Suppressor macrophage treated with lipopolysaccharide for 1 hour (primary cell): ENCODE results near the gene ZFYVE28.

Experiments used
- DNase-seq, 3 donors: peaks; one replicate each; pipeline ENCODE4 v3.0.0-alpha.2; 2020 to 2022

Gene ZFYVE28

DNA sequence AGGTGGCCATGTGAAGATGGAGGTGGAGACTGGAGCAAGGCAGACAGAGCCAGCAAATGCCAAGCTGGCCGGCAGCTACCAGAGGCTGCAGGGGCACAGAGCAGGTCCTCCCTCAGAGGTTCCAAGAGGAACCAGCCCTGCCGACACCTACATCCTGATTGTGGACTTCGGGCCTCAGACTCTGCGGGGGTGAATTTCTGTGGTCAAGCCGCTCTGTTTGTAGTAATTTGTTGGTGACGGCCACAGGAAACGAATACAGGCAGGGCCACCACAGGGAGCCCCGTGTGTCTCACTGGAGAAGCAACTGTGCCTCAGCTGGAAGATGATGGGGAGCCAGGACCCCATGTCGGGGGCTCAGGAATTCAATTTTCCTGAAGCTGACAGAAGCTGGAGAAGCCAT is 28.3 kb downstream of the ZFYVE28 start:
- peak; percentile 54 to 64 (median 59) for DNase-seq

DNA sequence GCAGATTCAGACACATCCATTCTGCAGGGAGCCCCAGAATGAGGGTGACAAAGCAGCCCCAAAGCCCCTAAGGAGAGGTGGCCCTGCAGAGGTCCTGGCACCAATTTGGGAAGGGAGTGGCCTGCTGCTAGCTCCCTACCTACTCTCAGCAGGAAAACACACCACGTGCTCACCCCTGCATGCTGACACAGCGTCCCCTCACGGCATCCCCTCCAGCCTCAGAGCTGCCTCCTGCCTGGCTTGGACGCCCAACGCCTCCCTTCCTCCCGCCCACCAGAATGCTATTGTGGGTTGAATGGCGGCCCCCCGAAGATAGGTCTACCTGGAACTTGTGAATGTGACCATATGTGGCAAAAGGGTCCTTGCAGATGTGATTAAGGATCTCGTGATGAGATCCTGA is 28.8 kb downstream of the ZFYVE28 start:
- DNase-seq: no peak

DNA sequence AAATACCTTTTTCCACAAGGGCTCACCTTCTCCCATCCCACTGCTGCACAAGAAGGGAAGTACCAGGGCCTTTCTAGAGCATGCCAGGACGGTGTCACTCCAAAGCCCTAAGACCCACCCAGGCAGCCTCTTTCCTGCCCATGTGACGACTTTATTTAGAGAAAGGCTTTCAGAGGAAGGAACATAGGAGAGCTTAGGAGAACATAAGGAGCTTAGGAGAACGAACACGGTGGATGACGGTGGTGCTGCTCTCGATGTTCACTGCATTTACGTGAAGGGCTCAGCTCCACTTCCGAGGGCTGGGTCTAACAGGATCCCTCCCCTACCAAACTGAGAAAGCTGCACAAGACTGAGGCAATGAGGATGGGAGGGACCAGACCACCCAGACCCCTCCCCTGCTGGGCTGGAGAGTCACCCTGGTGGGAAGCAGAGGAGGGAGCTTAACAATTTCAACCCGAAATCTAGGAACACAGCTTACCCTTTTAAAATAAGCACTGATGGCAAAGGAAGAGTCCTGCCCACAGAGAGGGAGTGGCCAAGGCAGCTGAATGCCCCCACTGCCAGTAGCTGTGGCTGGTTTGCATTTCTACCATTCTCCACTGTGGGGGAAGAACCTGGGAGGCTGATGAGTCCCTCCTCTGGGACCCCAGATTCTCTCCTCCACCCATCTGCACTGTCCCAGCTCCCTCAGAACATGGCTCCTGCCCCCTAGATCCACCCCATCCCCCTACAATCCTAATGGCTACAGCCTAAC is 29.8 kb downstream of the ZFYVE28 start:
- peak in 1 of 3 donors; percentile 21 for DNase-seq

DNA sequence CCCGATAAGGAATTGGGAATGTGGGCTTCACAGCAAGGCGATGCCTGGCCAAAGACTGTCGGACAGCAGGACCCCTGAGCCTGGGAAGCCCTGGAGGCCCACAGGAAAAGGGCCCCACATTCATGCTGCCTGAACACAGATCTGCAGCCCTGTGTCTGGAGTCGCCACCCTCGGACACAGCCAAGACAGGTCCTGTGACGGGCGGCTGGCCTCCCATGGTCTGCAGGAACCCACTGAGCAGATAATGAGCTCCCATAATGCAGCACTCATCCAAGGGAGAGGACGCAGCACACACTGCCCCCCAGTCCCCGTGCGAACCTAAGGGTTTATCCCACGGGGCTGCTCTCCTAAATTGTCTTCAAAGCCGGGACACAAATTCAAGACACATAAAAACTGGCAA is 30.6 kb downstream of the ZFYVE28 start:
- no peak for DNase-seq

DNA sequence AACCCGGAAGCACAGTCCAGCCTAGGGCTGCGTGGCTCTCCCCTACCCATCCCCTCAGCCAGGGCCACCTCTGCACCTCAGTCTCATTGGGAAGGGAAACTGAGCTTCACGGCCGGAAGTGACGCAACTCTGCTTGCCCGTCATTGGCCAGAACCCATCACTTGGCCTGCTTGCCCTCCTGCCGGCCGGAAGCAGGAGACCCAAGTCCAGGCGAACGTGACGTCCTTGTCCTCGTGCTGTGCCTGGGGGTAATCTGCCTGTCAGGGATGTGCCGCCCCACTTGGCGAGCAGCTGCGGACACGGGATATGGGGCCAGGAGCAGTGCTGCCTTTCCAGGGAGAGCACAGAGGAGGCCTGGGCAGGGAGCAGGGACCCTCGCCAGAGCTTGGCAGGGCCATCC is 31.2 kb downstream of the ZFYVE28 start:
- no peak for DNase-seq

DNA sequence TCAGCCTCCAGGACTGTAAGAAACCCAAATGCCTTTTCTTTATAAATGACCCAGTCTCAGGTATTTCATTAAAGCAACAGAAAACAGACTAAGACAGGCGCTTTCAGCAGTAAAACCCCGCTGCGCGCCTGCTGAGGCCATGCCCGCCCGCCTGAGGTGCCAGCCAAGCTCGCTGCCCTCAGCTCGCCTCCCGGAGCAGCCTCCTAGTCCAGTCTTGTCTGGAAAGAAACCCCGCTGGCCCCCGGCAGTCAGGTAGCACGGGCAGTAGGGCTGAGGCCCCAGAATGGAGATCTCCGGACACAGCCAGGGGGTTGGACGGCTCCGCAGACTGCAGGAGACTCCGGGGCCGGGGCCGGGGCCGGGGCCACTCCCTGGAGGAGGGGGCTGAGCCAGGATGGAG is 31.7 kb downstream of the ZFYVE28 start:
- no peak for DNase-seq

DNA sequence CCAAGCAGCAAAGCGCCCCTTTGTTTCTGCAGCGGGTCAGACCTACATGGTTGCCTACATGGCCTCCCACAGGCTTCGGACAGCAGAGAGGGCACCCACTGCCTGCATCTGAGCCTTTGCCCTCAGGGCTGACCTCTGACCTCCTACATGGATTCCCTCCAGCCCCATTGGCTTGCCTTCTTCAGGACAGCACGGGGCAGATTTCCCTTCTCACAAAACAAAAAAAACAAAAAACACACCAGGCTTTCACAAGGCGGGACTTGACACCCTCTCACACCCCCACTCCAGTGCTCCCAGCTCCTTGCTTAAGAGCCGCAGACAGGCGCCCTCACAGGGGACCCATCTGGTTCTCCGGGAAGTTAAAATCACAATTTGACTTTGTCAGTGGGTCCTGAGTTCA is 32.9 kb downstream of the ZFYVE28 start:
- no peak for DNase-seq

DNA sequence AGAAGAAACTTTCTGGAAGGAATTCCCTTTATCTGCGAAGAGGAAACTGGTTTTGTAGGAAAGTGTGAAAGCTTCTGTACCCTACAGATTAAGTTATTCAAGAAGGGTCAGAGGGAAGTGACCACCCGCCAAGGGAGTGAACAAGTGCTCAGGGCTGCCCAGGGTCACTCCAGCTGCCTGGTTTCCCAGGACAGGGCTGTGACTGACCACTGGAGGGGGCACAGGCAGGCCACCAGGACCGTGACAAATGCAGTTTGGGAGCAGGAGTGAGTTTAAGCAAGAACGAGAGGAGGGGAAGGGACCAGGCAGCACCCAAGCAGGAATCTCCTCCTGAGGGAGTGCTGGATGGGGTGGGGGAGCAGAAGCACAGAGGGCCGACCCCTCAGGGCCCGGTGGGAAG is 34.2 kb downstream of the ZFYVE28 start:
- DNase-seq: peak in 2 of 3 donors; percentile 17 to 26

DNA sequence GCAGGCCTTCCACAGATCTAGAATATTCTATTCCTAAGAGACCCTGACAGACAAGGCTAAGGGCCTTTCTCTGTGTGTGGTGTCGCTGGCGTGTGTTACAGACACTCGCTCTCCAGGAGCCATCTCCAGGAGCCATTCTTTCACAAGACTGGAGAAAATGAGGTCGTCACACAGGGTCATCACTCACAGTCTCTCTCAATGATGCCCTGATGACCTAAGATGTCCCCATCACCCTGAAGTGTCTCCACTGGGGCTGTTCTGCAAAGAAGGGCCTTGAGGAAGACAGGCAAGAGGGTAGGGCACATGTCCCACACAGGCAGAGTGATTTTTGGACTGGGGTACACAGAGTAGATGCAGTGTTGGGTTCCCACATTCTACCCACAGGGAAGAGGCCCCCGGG is 34.7 kb downstream of the ZFYVE28 start:
- DNase-seq: peak; percentile 46 to 61 (median 48)

DNA sequence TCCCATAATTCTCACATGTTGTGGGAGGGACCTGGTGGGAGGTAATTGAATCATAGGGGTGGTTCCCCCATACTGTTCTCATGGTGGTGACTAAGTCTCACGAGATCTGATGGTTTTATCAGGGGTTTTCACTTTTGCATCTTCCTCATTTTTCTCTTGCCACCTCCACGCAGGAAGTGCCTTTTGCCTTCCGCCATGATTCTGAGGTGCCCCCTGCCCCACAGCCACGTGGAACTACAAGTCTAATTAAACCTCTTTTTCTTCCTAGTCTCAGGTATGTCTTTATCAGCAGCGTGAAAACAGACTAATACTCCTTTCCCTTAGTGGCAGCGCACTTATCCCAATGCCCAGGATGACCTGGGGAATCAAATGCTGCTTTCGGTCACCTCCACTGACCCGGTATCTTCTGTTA is 35.2 kb downstream of the ZFYVE28 start:
- DNase-seq: peak; percentile 86 to 91 (median 90)

DNA sequence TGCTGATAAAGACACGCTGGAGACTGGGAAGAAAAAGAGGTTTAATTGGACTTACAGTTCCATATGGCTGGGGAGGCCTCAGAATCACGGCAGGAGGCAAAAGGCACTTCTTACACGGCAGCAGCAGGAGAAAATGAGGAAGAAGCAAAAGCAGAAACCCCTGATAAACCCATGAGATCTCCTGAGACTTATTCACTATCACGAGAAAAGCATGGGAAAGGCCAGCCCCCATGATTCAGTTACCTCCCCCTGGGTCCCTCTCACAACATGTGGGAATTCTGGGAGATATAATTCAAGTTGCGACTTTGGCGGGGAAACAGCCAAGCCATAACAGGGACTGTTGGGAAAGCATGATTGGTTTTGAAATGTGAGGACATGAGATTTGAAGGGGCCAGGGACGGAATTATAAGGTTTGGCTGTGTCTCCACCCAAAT is 35.7 kb downstream of the ZFYVE28 start:
- DNase-seq: peak; percentile 74 to 77 (median 76)

DNA sequence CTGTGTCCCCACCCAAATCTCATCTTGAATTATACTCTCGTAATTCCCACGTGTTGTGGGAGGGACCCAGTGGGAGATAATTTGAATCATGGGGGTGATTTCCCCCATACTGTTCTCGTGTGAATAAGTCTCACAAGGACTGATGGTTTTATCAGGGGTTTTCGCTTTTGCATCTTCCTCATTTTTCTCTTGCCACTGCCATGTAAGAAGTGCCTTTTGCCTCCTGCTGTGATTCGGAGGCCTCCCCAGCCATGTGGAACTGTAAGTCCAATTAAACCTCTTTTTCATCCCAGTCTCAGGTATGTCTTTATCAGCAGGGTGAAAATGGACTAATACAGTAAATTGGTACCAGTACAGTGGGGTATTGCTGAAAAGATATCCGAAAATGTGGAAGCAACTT is 37.9 kb downstream of the ZFYVE28 start:
- DNase-seq: peak; percentile 36 to 67 (median 46)

DNA sequence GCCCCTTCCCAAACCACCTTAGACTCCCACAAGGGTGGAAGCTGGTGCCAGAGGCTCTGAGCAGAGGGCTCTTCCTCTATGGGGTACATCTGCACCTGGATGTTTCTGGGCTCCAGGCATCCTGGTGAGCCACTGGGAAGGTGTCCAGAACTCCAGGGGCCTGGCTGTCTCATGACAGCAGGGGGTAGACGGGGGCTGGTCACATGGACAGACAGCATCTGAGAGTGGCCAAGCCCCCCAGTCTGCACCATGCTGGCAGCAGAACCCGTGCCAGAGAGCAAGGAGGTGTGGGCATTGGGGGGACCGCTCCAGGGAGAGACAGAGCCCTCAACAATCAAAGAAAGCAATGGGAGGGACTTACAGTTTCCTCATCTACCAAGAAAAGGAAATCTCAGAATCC is 39.5 kb downstream of the ZFYVE28 start:
- DNase-seq: no peak

DNA sequence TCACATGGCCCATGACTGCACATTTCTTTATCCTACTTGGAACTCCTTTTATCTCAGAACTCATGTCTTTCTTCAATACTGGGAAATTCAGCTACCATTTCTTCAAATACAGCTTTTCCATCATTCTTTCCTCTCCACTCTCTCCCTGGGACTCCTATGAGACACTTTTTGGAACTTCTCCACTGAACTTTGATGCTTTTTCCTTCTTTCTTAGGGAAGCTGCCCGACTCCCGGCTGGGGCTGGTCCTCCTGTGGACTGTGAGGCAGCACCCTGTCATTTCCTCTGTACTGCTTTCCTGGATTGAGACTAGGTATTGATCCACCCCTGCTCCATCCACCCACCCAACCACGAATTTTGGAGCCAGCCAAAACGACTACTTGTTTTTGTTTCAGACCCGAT is 40.0 kb downstream of the ZFYVE28 start:
- DNase-seq: no peak

DNA sequence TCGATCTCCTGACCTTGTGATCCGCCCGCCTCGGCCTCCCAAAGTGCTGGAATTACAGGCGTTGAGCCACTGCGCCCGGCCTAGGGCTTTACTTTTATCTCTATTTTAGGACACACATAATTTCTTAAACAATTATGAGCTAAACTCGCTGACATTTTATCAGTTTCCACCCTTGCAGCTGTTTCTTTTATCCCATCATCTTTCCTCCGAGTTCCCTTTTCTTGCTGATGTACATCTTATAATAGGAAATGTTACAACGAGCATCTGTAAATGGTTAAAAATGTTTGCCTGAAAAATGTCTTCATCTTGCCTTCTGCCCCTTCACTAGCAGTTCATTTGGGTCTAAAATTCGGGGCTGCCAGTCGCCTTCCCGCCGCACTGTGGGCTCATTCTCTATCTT is 41.2 kb downstream of the ZFYVE28 start:
- DNase-seq: no peak

DNA sequence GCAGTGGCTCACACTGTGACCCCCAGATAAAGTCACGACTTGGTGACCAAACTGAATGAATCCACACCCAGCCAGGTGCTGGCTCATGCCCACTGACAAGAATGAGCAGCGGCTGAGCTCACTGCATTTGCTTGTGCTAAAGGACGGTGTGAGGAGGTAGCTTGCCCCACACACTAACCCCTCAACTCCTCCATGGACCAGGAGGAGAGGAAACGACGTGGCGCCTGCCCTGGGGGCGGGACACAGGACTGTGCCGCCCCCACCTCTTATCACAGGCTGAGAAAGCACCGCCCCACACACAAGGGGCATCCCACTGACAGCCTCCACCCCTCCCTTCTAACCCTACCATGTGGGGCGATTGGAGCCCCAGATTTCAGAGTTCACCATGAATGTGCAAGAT is 43.0 kb downstream of the ZFYVE28 start:
- DNase-seq: no peak

DNA sequence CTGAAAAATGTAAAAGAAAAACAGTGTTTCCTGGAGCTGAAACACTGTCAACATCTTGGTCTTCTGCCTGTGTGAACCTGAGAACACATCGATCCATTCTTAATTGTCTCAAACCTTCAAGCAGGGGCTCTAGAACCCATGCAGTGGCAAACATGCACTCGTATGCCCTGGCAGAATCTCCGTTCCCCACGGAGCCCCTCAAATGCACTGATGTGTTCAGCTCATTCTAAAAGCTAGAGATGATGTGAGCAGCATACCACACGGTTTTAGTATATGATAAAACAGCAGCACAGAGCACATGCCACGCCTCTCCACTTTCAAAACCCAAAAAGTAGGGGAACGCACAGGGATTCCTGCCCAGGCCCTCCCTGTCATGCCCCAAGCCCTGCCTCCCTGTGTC is 44.9 kb downstream of the ZFYVE28 start:
- DNase-seq: no peak

DNA sequence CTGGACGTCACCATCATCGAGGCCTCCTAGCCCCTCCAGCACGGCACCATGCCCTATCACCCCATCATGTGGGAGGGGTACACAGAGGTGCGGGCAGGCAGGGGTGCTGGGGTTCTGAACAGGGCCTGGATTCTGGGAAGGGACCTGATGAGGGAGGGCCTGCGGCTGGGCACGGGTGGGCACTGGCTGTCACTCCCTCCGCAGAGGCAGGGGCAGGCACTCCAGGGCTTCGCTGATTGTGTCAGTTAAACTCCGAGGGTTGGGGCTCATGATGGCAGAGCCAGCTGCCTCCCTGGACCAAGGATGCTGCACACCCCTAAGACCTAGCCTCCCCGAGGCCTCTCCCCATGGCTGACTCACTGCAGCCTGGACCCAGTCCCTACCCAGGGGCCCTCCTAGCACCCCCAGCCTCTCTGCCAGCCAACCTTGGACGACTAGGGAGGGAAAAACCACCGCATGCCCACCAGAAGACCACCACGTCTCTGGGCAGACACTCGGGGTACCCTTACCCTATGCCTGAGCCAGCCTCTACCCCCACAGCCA is 45.9 kb downstream of the ZFYVE28 start:
- no peak for DNase-seq

DNA sequence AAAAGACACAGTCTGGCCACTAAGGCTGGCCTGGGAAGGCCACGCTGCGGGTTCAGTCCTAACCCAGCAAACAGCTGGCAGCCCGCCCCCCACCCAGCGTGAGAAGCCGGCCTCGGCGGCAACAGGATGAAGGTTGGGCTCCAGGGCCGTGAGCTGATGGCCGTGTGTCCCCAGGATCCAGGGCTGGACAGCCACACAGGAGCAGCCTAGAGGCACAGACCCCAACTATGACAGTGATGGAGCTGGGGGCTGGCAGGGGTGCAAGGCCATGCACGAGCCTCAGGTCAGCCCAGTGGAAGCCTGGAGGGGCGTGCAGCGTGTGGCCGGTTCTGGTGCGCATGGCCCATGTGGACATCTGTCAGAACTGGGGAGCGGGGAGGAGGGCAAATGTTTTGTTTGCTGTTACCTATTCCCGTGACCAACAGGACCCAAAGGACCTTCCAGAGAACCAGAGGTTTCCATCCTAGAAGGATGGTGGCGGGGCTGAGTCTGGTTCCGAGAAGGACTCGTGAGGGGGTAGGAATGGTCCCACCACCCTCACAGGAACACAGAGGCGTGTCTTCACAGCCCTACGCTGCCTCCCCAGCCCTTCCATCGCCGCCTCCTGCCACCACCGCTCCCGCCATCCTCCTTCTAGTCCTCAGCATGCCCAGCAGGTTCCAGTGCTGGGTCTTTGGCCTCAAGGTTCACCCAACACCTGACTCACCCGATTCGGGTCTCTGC is 46.5 kb downstream of the ZFYVE28 start:
- no peak for DNase-seq

DNA sequence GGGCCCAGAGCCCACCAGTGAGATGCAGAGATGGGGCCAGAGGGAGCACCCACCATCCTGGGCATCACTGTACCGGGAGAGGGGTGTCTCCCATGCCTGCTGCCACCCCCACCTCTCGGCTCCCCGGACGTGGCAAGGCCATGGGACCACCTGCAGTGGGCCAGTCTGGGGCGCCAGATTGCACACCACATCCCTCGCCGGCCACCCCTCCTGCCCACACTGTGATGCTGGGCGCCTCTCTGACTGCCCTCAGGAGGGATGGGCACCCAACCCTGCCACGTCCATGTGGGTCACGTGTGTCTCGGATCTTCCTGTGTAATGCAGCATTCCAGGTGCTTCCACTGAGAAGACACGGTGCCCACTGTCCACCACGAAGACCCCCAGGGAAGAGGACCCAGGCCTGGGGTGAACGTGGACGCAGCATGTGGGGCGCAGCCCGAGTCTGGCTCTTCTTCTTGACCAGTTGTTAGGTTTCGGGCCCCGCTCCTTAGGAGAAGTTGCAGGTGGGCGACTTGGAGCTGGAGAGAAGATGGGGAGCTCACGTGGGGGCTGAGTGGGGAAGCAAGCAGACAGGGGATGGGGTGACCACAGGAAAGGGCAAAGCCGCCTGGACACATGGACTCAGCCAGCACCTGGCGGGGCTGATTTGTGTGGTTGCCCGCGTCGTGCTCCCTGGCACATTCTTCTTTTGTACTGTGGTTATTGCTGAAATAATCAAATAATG is 47.7 kb downstream of the ZFYVE28 start:
- DNase-seq: no peak

DNA sequence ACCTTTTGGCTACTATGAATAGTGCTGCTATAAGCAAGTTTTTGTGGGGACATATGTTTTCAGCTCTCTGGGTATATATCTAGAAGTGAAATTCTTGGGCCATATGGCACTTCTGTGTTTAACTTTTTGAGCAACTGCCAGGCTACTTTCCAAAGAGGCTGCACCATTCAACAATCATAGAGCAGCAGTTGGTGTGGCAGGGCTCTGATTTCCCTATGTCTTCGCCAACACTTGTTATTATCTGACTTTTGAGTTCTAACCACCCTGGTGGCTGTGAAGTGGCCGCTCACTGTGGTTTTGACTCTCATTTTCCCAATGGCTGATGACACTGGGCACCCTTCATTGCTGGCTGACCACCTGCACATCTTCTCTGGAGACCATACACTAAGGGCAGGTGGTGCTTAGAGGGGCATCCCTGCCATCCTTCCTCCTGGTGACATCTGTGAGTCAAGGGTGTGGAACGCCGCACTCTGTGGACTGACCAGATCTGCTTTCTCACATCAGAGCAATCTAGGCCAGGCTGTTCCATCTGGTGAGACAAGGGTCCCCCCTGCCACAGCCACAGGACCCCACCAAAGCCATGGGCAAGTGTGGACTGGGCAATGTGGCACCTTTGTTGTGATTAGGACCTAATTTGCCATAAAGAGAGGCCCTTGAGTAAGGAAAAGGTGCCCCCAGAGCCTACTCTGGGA is 49.6 kb downstream of the ZFYVE28 start:
- no peak for DNase-seq

DNA sequence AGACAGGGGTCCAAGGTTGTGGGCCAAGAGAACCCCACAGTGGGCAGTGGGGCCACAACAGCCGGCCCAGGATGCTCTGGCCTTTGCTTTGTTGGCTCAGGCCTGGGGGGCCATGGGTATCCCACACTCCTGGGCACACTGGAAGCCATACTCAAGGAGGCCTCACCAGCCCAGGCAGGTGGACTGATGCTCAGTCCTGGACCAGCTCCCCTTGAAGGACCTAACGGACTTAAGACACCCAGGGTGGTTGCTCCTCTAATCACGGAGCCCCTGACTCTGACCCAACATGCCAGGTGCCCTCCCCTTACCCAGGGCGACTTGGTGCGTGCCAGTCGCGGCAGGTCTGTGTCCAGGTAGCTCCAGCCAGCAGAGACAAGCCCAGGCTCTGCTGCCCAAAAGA is 50.8 kb downstream of the ZFYVE28 start:
- no peak for DNase-seq
